ENCODE data around the gene SPOP.

The SPOP gene

GRCh38 chr17:49574945-49575678 lies 102.8 kb downstream of the SPOP start:
- no peak for TF ChIP-seq ZFX (IDR thresholded peaks at IDR 0.05)
- no peak for TF ChIP-seq CTCF (conservative IDR thresholded peaks at IDR 0.05)
- no peak overlapping the region for H3K27ac ChIP-seq

DNA sequence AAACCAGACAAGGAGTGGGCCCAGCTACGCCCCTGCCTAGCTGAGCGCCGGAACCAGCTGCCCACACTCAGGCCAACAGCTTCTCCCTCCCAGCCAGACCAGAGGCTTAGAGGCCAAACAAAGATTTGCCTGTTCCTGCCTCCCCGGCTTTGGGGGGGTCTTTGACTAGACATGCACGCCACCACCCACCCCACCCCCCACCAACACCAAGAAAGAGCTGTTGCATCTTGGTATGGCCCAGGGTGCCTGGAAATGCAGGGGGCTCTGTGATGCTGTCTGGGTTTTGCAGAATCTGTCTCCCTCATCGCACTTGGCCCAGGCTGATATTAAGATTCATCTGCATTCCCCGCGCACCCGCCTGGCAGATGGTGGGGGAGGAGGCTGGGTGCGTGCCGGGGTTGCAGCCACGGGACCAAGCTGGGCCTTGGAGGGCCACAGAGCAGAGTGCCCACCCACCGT lies 103.5 kb downstream of the SPOP start:
- H3K27ac ChIP-seq, result no peak overlapping the region
- TF ChIP-seq ZFX (IDR thresholded peaks at IDR 0.05) (no peak), CTCF (conservative IDR thresholded peaks at IDR 0.05) (no peak)

GRCh38 chr17:49573510-49574322 lies 104.2 kb downstream of the SPOP start:
- TF ChIP-seq ZFX (IDR thresholded peaks at IDR 0.05), result no peak
- TF ChIP-seq CTCF (conservative IDR thresholded peaks at IDR 0.05), result no peak
- no peak overlapping the region for H3K27ac ChIP-seq

DNA sequence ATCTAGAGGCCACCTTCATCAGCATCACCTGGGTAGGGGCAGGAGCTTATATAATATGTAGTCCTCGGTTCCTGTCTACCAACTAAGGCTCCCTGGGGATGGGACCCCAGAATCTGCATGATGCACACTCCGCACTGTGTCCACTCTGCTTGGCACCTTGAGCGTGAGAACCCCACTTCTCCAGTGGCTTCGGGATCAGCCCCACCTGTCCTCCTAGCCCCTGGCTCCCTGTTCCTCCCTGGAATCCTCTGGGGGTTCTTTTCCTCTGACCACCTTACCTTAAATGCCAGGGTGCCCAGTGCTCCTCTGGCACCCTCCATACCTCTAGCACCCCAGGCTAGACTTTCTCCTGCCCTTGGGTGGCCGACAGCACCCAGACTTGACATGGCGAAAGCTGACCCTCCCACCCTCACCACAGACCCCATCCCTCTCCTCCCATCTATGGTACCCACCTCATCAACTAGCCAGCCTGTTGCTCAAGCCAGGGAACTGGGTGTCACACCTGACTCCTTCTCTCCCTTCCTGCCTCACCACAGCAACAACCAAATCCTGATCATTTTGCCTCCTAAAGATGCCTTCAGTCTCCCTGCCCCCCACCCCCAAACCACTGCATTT lies 105.0 kb downstream of the SPOP start:
- TF ChIP-seq ZFX (IDR thresholded peaks at IDR 0.05) (no peak), CTCF (conservative IDR thresholded peaks at IDR 0.05) (no peak)
- H3K27ac ChIP-seq, result no peak overlapping the region

DNA sequence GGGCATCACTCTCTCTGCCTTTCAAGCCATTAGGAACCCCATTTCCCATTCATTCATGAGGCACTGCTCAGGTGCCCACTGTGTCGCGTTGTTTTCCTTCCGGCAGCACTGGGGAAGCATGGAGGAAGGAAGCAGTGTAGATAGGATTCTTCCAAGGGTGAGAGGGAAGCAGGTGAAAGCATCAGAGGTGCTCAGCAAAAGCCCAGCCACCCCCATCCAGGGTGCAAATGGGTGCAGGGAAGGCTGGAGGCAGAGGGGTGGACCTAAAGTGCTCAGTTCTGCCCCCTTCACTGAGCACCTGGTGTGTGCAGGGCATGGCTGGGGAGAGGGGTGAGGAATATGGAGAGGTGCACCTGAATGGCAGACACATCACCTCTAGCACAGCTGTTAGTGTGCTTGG lies 105.7 kb downstream of the SPOP start:
- TF ChIP-seq ZFX (IDR thresholded peaks at IDR 0.05), result no peak
- no peak for TF ChIP-seq CTCF (conservative IDR thresholded peaks at IDR 0.05)
- H3K27ac ChIP-seq, result no peak overlapping the region

- H3K27ac ChIP-seq, result no peak overlapping the region
- no peak for TF ChIP-seq ZFX (IDR thresholded peaks at IDR 0.05)
Observed at GRCh38 chr17:49571764-49572163, 106.1 kb downstream of the SPOP start.

DNA sequence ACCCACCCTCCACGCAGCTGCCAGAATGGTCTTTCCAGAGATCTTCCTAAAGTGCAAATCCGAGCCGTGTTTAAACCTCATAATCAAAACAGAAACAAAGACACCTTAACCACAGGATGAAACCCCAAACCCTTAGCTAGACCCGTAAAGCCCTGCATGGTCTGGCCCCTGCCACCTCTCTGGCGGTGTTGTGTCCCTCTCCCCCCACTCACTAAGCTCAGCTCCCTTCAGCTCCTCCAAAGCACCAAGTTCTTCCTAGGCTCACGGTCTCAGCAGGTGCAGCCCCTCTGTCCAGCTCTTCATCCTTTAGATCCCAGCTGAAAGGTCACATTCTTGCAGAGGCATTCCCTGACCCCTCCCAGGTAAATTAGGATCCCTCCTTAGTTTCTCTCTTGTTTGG lies 106.6 kb downstream of the SPOP start:
- H3K27ac ChIP-seq, result no peak overlapping the region
- TF ChIP-seq CTCF (conservative IDR thresholded peaks at IDR 0.05), result no peak
- TF ChIP-seq ZFX (IDR thresholded peaks at IDR 0.05), result no peak

Measured in C4-2B (cell line).